Measurements from ENCODE around the gene CLCN1.

- TF ChIP-seq CTCF (IDR thresholded peaks at IDR 0.05) = no peak
- no peak for TF ChIP-seq POLR2A (IDR thresholded peaks at IDR 0.05)
Observed at GRCh38 chr7:143376396-143376795, 60.5 kb downstream of the CLCN1 start.

All from vagina (tissue), 2 donors.